ENCODE data around the gene WHRN. TPM values are rescaled to one million over a fixed set of nuclear protein-coding genes. Genes with fewer than 3 reads are reported as not detected.
A peak's percentile ranks its signal among the peaks of the same experiment; 100 is the strongest.

The WHRN gene
- total RNA-seq, 1 experiment from 2014 or later: 6.6 TPM

DNA sequence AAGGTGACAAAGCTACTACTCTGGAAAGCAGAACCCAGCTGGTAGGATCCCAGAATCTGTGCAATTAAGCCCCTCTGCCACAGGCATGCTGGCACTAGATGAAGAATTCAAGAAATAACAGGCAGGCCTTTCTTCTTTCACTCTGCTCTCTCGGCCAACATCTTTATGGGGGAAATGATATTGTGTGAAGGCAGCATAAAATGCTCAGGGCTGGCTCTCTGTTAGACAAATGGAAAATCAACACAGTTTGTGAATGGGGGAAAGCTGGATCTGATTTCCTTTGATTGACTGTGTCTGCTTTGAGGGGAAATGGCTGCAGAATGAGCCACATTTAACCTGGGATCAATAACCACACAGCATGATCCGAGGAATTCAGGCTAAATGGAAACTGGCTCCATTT is 88.4 kb downstream of the WHRN start:
- in situ Hi-C loops (cut with HindIII; ENCODE audit: low pct_unique_long_range_greater_than_20kb, low sequenced_read_pairs): no loop called here
- DNase-seq (ENCODE audit: low read depth): no peak

DNA sequence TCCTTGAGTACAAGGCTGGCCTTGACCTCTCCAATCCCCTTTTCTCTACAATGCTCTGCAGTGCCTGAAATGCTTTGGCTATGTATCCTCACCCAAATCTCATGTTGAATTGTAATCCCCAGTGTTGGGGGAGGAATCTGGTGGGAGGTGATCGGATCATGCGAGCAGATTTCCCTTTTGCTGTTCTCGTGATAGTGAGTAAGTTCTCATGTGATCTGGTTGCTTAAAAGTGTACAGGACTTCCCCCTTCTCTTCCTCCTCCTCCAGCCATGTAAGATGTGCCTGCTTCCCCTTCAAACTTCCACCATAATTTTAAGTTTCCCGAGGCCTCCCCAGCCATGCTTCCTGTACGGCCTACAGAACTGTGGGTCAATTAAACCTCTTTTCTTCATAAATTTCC is 89.0 kb downstream of the WHRN start:
- in situ Hi-C loops (cut with HindIII; ENCODE audit: low pct_unique_long_range_greater_than_20kb, low sequenced_read_pairs): no loop called here
- no peak for DNase-seq (ENCODE audit: low read depth)

DNA sequence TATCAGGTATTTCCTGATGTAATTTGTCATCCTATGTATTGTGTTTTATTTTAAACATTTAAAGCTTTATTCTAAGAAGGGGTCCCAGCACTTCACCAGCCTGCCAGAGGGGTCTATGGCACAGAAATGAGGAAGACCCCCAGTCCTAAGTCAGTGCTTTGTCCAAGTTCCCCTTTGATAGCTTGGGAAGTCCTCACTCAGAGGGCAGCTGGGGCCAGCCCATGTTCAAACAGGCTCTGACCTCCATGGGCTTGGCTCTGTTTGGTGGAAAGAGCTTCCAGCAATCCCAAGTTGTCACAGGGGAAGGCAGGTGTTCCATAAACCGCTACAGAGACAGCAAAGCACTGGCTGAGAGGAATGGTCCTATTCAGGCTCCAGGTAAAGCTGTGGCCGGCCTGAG is 90.9 kb downstream of the WHRN start:
- in situ Hi-C loops (cut with HindIII; ENCODE audit: low pct_unique_long_range_greater_than_20kb, low sequenced_read_pairs): no loop called here

DNA sequence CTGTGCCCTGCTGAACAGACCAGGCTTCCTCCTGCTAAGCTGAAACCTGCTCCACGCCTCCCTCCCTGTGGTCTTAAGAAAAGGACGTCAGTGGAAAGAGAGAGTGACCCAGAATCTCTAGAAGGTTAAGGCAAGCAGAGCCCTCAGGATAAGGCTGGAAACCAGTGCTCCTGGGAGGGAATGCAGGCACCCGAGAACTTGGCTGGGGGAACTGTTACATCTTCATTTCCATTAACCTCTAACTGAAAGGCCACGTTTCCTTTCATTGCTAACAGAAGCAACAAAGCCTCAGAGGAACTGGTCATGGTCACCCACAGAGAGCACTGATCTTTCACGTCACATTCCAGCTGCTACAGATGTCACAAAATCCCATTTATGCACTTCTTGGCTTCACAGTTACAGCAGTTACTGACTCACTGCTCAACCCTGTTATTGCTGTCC is 91.4 kb downstream of the WHRN start:
- no peak for DNase-seq (ENCODE audit: low read depth)
- in situ Hi-C loops (cut with HindIII; ENCODE audit: low pct_unique_long_range_greater_than_20kb, low sequenced_read_pairs): no loop called here

More for the DNA sequence above, 90.9 kb downstream of the WHRN start:
- no peak for DNase-seq (ENCODE audit: low read depth)

GRCh38 chr9:114412048-114412683 is 93.1 kb downstream of the WHRN start:
- DNase-seq (ENCODE audit: low read depth): no peak
- in situ Hi-C loops (cut with HindIII; ENCODE audit: low pct_unique_long_range_greater_than_20kb, low sequenced_read_pairs): no loop called here

DNA sequence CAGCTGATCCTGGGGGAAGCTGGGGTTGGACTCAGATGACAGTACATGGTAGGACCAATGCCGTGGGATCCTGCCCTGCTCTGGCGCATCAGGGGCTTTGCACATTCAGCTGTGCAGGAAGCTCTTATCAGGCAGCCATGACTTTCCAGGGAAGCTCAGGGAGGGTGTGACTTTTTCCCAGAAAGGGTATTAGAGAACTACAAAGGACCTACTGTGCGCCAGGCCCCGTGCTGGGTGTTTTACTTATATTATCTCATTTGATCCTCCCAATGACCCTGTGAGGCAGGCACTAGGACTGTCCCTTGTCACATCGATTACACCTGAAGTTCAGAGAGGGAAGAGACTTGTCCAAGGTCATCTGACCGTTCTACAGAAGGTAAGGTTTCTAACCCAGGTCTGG is 93.8 kb downstream of the WHRN start:
- in situ Hi-C loops (cut with HindIII; ENCODE audit: low pct_unique_long_range_greater_than_20kb, low sequenced_read_pairs): no loop called here
- DNase-seq (ENCODE audit: low read depth): no peak

GRCh38 chr9:114410910-114411309 is 94.4 kb downstream of the WHRN start:
- in situ Hi-C loops (cut with HindIII; ENCODE audit: low pct_unique_long_range_greater_than_20kb, low sequenced_read_pairs): no loop called here
- DNase-seq (ENCODE audit: low read depth): no peak

GRCh38 chr9:114409842-114410241 is 95.4 kb downstream of the WHRN start:
- in situ Hi-C loops (cut with HindIII; ENCODE audit: low pct_unique_long_range_greater_than_20kb, low sequenced_read_pairs): no loop called here
- no peak for DNase-seq (ENCODE audit: low read depth)

GRCh38 chr9:114409103-114409780 is 96.0 kb downstream of the WHRN start:
- in situ Hi-C loops (cut with HindIII; ENCODE audit: low pct_unique_long_range_greater_than_20kb, low sequenced_read_pairs): no loop called here
- no peak for DNase-seq (ENCODE audit: low read depth)

DNA sequence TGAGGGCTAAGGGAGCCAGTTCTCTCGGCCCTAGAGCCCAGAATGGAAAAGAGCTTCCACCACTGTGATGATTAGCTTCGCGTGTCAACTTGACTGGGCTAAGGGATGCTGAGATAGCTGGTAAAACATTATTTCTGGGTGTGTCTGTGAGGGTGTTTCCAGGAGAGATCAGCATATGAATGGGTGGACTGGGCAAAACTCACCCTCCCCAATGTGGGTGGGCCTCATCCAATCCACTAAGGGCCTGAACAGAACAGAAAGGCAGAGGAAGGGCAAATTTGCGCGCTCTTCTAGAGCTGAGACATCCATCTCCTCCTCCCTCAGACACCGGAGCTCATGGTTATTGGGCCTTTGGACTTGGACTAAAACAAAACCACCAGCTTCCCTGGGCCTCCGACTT is 96.6 kb downstream of the WHRN start:
- no peak for DNase-seq (ENCODE audit: low read depth)
- in situ Hi-C loops (cut with HindIII; ENCODE audit: low pct_unique_long_range_greater_than_20kb, low sequenced_read_pairs): no loop called here

DNA sequence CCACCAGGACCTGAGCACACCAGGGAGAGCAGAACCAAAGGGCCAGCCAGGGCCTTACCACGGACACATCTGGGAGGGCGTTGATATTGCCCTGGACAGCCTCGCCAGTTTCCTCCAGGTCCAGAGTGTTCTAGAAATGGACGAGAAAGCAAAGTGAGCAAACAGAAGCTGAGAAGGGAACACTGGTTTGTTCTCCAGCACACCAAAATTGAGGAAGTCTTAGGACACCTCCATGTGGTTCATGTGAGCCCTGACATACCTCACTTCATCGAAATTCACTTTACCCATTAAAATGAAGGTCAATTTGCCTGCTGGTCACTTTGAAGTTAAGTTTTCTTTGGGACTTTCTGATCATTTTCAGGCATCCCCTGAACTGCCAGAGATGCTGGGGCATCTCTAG is 97.4 kb downstream of the WHRN start:
- in situ Hi-C loops (cut with HindIII; ENCODE audit: low pct_unique_long_range_greater_than_20kb, low sequenced_read_pairs): no loop called here
- DNase-seq (ENCODE audit: low read depth): no peak

DNA sequence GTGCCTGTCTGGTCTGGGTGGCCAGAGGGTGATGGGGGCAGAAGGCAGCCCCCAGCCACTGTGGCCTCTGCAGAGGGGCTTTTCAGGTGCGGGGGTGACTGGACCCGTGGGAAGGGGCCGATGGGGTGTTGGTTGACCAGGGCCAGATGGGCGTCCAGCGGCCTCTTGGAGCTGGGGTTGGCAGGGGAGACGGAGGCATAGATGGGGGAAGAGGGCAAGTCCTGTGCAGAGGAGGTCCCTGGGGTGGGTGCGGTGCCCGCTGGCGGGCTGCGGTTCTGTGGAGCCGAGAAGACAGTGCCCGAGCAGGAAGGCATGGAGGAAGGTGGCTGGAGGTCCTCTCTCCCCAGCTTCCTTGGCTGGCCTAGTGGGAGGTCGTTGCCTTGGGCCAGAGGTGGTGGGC is 98.8 kb downstream of the WHRN start:
- in situ Hi-C loops (cut with HindIII; ENCODE audit: low pct_unique_long_range_greater_than_20kb, low sequenced_read_pairs): no loop called here
- DNase-seq (ENCODE audit: low read depth): no peak

DNA sequence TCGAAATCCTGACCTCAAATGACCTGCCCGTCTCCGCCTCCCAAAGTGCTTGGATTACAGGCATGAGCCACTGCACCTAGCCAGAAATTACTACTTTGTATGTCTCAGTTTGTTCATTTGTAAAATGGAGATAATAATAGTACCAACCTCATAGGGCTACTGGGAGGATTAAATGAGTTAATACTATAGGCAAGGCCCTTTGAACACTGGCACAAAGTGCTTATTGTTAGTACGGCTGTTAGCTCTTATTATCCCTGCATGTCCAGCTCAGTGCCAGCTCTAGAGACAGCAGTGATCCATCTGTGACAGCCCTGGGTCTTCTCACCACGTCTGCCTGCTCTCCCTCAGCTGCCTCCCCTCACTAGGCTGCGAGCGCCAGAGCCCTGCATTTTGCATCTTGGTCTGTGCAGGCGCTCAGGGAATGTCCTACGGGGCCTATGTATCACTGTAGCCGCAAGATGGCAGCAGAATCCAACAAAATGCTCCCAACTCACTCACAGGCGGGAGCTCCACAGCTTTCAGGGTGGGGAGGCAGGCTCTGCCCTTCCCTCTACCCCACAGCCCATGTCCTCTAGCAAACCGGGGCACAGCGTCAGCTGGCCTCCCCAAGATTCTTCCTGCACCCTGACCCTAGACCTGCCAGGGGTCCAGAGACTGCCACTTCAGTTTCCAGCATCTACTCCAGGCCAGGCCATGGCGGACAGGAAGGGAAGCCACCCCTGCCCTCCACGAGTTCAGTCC is 99.8 kb downstream of the WHRN start:
- in situ Hi-C loops (cut with HindIII; ENCODE audit: low pct_unique_long_range_greater_than_20kb, low sequenced_read_pairs): no loop called here
- DNase-seq (ENCODE audit: low read depth): peak; percentile 68

DNA sequence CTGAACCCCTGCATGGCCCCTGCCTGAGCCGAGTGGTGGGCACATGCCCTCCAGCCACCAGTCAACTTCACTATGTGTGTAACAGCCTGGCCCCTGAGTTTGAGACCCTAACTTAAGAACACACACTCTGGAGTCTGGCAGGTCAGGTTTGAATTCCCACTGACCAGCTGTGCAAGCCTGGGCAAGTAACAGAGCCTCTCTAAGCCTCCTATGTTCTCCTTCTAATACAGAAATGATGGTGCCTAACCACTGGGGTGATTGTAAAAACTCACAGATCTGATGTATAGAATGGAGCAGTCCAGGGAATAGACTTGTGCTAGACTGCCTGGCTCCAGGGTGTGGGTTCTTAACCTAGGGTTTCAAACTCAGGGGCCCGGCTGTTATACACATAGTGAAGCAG is 100.7 kb downstream of the WHRN start:
- DNase-seq (ENCODE audit: low read depth): no peak
- in situ Hi-C loops (cut with HindIII; ENCODE audit: low pct_unique_long_range_greater_than_20kb, low sequenced_read_pairs): no loop called here

- in situ Hi-C loops (cut with HindIII; ENCODE audit: low pct_unique_long_range_greater_than_20kb, low sequenced_read_pairs): no loop called here
- DNase-seq (ENCODE audit: low read depth): no peak
These were observed 102.0 kb downstream of the WHRN start for GRCh38 chr9:114403153-114403756.

DNA sequence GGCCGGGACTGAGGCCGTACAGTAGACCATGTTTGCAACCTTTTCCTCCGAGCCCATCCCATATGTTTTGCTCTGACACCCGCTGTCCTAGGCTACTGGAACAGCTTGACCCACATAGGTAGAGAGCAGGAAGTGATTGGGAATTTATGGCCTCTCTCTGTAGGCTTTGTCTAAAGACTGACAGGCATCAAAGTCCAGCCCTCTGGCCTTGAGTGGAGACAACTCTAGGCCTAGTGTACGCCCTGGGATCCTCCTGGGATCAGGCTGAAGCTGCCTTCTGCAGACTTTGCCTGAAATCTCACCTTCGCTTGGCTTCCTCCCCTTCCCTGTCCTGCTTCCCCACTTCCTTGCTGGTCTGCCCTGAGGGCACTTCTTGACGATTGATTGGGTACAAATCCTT is 103.9 kb downstream of the WHRN start:
- in situ Hi-C loops (cut with HindIII; ENCODE audit: low pct_unique_long_range_greater_than_20kb, low sequenced_read_pairs): no loop called here
- DNase-seq (ENCODE audit: low read depth): no peak

DNA sequence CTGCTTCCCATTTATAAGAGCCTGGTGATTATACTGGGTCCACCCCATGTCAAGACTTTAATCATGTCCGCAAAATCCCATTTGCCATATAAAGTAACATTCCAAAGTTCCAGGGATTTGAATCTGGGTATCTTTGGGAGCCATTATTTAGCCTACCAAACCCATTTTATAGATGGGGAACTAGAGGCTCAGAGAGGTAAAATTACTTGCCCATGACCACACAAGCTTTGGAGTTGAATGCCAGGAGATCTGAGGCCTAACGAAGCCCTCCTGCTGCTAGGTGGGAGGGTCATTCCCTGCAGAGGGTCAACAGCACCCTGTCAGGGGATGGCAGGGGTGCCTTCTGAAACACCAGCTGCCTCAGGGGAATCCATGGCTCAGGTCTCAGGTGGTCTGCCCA is 104.5 kb downstream of the WHRN start:
- DNase-seq (ENCODE audit: low read depth): no peak
- in situ Hi-C loops (cut with HindIII; ENCODE audit: low pct_unique_long_range_greater_than_20kb, low sequenced_read_pairs): no loop called here

- no peak for DNase-seq (ENCODE audit: low read depth)
- in situ Hi-C loops (cut with HindIII; ENCODE audit: low pct_unique_long_range_greater_than_20kb, low sequenced_read_pairs): no loop called here
These were observed 105.1 kb downstream of the WHRN start for GRCh38 chr9:114400219-114400618.

DNA sequence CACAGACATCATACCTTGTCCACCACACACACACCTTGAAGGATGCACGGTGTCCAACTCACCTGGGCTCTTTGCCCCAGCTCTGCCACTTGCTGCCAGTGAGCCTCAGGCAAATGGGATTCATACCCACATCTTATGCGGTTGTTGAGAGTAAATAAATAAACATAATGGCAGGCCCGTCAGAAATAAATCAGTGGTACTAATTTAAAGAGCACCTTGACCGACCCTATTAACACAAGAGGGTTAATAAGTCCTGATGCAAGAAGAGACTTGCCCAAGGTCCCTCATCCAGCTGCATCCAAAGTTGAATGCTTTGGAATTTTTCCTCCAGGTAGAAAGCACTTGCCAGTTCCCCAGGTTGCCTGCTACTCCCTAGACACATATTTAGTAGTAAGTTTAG is 105.9 kb downstream of the WHRN start:
- no peak for DNase-seq (ENCODE audit: low read depth)
- in situ Hi-C loops (cut with HindIII; ENCODE audit: low pct_unique_long_range_greater_than_20kb, low sequenced_read_pairs): no loop called here
